ENCODE results near the gene VSIG2. TPM values are rescaled to one million over a fixed set of nuclear protein-coding genes. Genes with fewer than 3 reads are reported as not detected.

VSIG2 gene
- total and polyA plus RNA-seq, 10 of the 15 experiments (the other 5 are each of a cell fraction or from before 2014, with no cell fraction given): 0.13 to 0.31 (median 0.15) TPM; not detected in 5

DNA sequence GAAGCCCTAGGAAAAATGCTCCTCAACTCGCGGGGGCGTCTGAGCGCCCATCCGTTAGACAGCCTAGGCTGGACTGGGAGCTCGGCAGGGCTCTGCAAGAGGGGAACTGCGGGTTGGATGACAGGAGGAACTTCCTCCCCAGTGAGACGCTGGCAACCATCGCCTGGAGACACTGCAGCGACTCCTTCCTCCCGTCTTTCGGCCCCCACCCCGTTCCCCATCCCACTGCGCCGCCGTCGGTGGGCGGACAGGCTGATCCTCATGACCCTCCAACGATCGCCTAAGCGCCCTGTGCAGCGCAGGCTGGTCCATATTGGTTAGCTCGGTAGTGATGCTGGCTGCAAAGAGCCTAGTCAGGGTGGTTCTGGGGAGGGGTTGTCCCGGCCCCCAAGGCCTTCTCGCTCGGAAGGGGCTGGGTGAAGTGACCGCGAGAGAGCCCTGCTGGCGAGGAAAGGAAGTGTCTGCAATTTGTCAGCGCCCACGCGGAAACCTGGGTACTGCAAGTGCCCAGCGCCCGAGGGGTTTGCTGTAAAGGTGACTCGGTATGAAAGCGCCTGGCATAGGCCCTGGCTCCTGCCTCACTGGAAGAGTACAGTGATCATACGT, 11.7 kb downstream of the VSIG2 start:
- DNase-seq (ENCODE audit: low read depth, low spot score) (no peak), ATAC-seq (peak; percentile 69), FAIRE-seq (no peak)
- no peak overlapping the region for H3K27ac ChIP-seq (ENCODE audit: control insufficient read depth, insufficient read depth)
- BruUV-seq (replicated peaks): no TSS peak
- intact Hi-C loops (cut with micrococcal nuclease; ENCODE audit: unreplicated experiment): no loop called here
- ChIA-PET SMC1A (ENCODE audit: uncharacterized antibody, unreplicated experiment) (interaction anchor here (0.8 to 4.9 kb wide), 5 partner anchors 15 to 96 kb away, joined by 3 to 32 read pairs (median 4); partner anchors contain the start of genes SIAE and SPA17), RAD21 (ENCODE audit: unreplicated experiment) (interaction anchor here (1.6 to 2.9 kb wide), 2 partner anchors 23 to 70 kb away, joined by 4 to 23 read pairs; no protein-coding TSS in a partner anchor), POLR2A (interaction anchor here (0.8 to 1.6 kb wide), 3 partner anchors 13 to 67 kb away, joined by 3 to 6 read pairs (median 5); partner anchors contain the start of genes SIAE and SPA17), CTCF (interaction anchor here (0.5 to 12.2 kb wide), 7 partner anchors 9 to 883 kb away, joined by 3 to 202 read pairs (median 6); partner anchors contain the start of genes ESAM, SIAE and SPA17)
- peak overlapping the region; percentile 99 for H3K4me2 ChIP-seq (ENCODE audit: control insufficient read depth, insufficient read depth)
- H3K9ac ChIP-seq (ENCODE audit: control insufficient read depth, insufficient read depth, low read length): peak overlapping the region; percentile 29; the same call in 1 of the 2 replicates
- peak overlapping the region; percentile 67 for H2AFZ ChIP-seq (ENCODE audit: control insufficient read depth, low read depth, low read length)
- peaks cover 10% of the 10 kb centered on the region for H3K4me1 ChIP-seq (ENCODE audit: control insufficient read depth, insufficient read depth, low read length)
- H3K9me3 ChIP-seq (replicated peaks; ENCODE audit: control insufficient read depth, insufficient read depth, low read length): no peaks in the 10 kb centered on the region
- peaks cover 2 to 3% of the 10 kb centered on the region in 2 experiments; a peak in 1 of 4 replicates for H3K27me3 ChIP-seq (replicated peaks in 1 of 2; ENCODE audit: control insufficient read depth in 2 of 2, insufficient read depth in 2 of 2, low read length in 1 of 2)
- no peaks in the 10 kb centered on the region for H3K79me2 ChIP-seq (ENCODE audit: control insufficient read depth, insufficient read depth, low read length)
- peak overlapping the region; percentile 81 for H3K4me3 ChIP-seq
- 7% methylated on average over 37 of the region's 37 CpGs for WGBS (ENCODE audit: insufficient coverage, insufficient replicate concordance, low lambda C conversion rate, missing lambda C conversion rate)
- in situ Hi-C loops (cut with MboI): no loop called here
- H4K20me1 ChIP-seq (ENCODE audit: control insufficient read depth, insufficient read depth): no peaks in the 10 kb centered on the region
- no peaks in the 10 kb centered on the region for H3K36me3 ChIP-seq (ENCODE audit: control insufficient read depth in 2 of 2, insufficient read depth in 2 of 2, low read length in 1 of 2)
- peak; percentile 46; the same call in 1 of the 2 replicates for TF ChIP-seq RUNX3 (IDR thresholded peaks at IDR 0.05; ENCODE audit: low read length)
- TF ChIP-seq USF2 (IDR thresholded peaks at IDR 0.05; ENCODE audit: borderline replicate concordance, low read depth, low read length): no peak
- no peak for TF ChIP-seq SUZ12 (IDR thresholded peaks at IDR 0.05; ENCODE audit: unreplicated experiment)
- TF ChIP-seq, protein P1, sequence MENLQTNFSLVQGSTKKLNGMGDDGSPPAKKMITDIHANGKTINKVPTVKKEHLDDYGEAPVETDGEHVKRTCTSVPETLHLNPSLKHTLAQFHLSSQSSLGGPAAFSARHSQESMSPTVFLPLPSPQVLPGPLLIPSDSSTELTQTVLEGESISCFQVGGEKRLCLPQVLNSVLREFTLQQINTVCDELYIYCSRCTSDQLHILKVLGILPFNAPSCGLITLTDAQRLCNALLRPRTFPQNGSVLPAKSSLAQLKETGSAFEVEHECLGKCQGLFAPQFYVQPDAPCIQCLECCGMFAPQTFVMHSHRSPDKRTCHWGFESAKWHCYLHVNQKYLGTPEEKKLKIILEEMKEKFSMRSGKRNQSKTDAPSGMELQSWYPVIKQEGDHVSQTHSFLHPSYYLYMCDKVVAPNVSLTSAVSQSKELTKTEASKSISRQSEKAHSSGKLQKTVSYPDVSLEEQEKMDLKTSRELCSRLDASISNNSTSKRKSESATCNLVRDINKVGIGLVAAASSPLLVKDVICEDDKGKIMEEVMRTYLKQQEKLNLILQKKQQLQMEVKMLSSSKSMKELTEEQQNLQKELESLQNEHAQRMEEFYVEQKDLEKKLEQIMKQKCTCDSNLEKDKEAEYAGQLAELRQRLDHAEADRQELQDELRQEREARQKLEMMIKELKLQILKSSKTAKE (IDR thresholded peaks at IDR 0.05; ENCODE audit: low read depth, poor library complexity, severe bottlenecking): no peak
- no peak for TF ChIP-seq ZNF274 (IDR thresholded peaks at IDR 0.05; ENCODE audit: insufficient read depth, insufficient read length)
- TF ChIP-seq ATF7 (IDR thresholded peaks at IDR 0.05; ENCODE audit: low read depth): no peak
- TF ChIP-seq IKZF1 (conservative IDR thresholded peaks at IDR 0.05): peak; percentile 60
- TF ChIP-seq CHD2 (IDR thresholded peaks at IDR 0.05; ENCODE audit: borderline replicate concordance, low read depth, low read length): no peak
- TF ChIP-seq BACH1 (IDR thresholded peaks at IDR 0.05; ENCODE audit: borderline replicate concordance): 0 out of 2 replicates have a peak, but pooled peaks have one; percentile 13
- TF ChIP-seq SMARCA5 (IDR thresholded peaks at IDR 0.05): no peak
- no peak for TF ChIP-seq PAX5 (IDR thresholded peaks at IDR 0.05; ENCODE audit: borderline replicate concordance, low read depth, low read length)
- TF ChIP-seq NBN (IDR thresholded peaks at IDR 0.05): 0 out of 2 replicates have a peak, but pooled peaks have one; percentile 30
- TF ChIP-seq BCLAF1 (IDR thresholded peaks at IDR 0.05): no peak
- no peak for TF ChIP-seq MYB (IDR thresholded peaks at IDR 0.05; ENCODE audit: borderline replicate concordance, low read depth, low read length)
